GM12878 (cell line): Measurements from ENCODE around the gene TMEM63B. TPM values are rescaled to one million over a fixed set of nuclear protein-coding genes. Genes with fewer than 3 reads are reported as not detected.

Source experiments
- ATAC-seq: fragments of 200-7000 bp; cut with Tn5 transposase; 3 replicates; pipeline ENCODE4 v1.9.1; 2020; ENCODE audit warnings: mild to moderate bottlenecking, moderate library complexity
- BruUV-seq: library from RNA; stranded (reverse); fragments of 400-500 nt; replicated peaks from 2 replicates; lab custom pipeline; 2021; lab: Mats Ljungman, UMichigan
- CTCF ChIA-PET: fragments of 300-600 bp; sonication (Branson Sonifier 250); formaldehyde crosslinking; extraction: SDS; loops from one replicate; lab custom pipeline; 2021; ENCODE audit warnings: inconsistent platforms; lab: Yijun Ruan, JAX
- POLR2A ChIA-PET: fragments of 350-600 bp; formaldehyde crosslinking; extraction: SDS; loops from one replicate; lab custom pipeline; 2021; ENCODE audit warnings: inconsistent platforms; lab: Charles Lee
- RAD21 ChIA-PET: fragments of 300-600 bp; sonication (Branson Sonifier 250); formaldehyde crosslinking; loops from one replicate; lab custom pipeline; 2023; ENCODE audit warnings: antibody characterized with exemption; ENCODE audit not compliant: unreplicated experiment; lab: Charles Lee
- SMC1A ChIA-PET: fragments of 300-600 bp; sonication (Branson Sonifier 250); formaldehyde crosslinking; loops from one replicate; lab custom pipeline; 2023; ENCODE audit not compliant: unreplicated experiment, uncharacterized antibody; lab: Charles Lee
- DNase-seq: peaks from one replicate; pipeline ENCODE4 v3.0.0-alpha.2; 2011; ENCODE audit warnings: low read depth, low spot score
- FAIRE-seq: peaks from 3 replicates; lab custom pipeline; 2011; peaks lifted over from hg19 to GRCh38; lab: Jason Lieb, UNC
- H2AFZ ChIP-seq: 2 replicates; pipeline ENCODE4 v1.6.0; 2011; ENCODE audit warnings: low read depth, low read length, control low read depth; ENCODE audit not compliant: control insufficient read depth
- H3K27ac ChIP-seq: 2 replicates; pipeline ENCODE4 v1.5.1; 2011; ENCODE audit warnings: control low read depth; ENCODE audit not compliant: control insufficient read depth, insufficient read depth
- H3K27me3 ChIP-seq, 2 experiments: replicated peaks in 1 of 2; 2 replicates each; pipeline versions ENCODE4 v1.6.0 to v1.6.1; 2011; ENCODE audit warnings: low read length in 1 of 2; ENCODE audit not compliant: control insufficient read depth in 2 of 2, insufficient read depth in 2 of 2
- H3K36me3 ChIP-seq, 2 experiments: 2 replicates each; pipeline ENCODE4 v1.5.1; 2011; ENCODE audit warnings: low read length in 1 of 2; ENCODE audit not compliant: control insufficient read depth in 2 of 2, insufficient read depth in 2 of 2
- H3K4me1 ChIP-seq: 2 replicates; pipeline ENCODE4 v1.6.1; 2011; ENCODE audit warnings: mild to moderate bottlenecking, low read length, moderate library complexity, mixed read lengths; ENCODE audit not compliant: control insufficient read depth, insufficient read depth
- H3K4me2 ChIP-seq: 2 replicates; pipeline ENCODE4 v1.6.0; 2011; ENCODE audit warnings: control low read depth; ENCODE audit not compliant: control insufficient read depth, insufficient read depth
- H3K4me3 ChIP-seq: fragments of 200-600 bp; sonication (generic); 2 replicates; pipeline ENCODE4 v1.5.1; 2016
- H3K79me2 ChIP-seq: 2 replicates; pipeline ENCODE4 v1.6.0; 2011; ENCODE audit warnings: low read length; ENCODE audit not compliant: control insufficient read depth, insufficient read depth
- H3K9ac ChIP-seq: 2 replicates; pipeline ENCODE4 v1.8.0; 2011; ENCODE audit warnings: low read length, control low read depth, mixed read lengths; ENCODE audit not compliant: control insufficient read depth, insufficient read depth
- H3K9me3 ChIP-seq: replicated peaks from 3 replicates; pipeline ENCODE4 v1.5.1; 2011; ENCODE audit warnings: mild to moderate bottlenecking, low read length; ENCODE audit not compliant: control insufficient read depth, insufficient read depth
- H4K20me1 ChIP-seq: 2 replicates; pipeline ENCODE4 v1.6.0; 2011; ENCODE audit not compliant: control insufficient read depth, insufficient read depth
- ATF3 ChIP-seq: IDR thresholded peaks from 2 replicates; pipeline ENCODE4 v1.6.1; 2011; ENCODE audit warnings: low read depth, mild to moderate bottlenecking, low read length, moderate library complexity, borderline replicate concordance; ENCODE audit errors: extremely low read depth
- CTCF ChIP-seq, 3 experiments: IDR thresholded peaks in 2 of 3; conservative IDR thresholded peaks in 1 of 3; 2 replicates each; pipeline ENCODE4 v1.5.1; 2011; ENCODE audit warnings: low read depth in 3 of 3, low read length in 3 of 3, mild to moderate bottlenecking in 3 of 3, control low read depth in 2 of 3, moderate library complexity in 2 of 3, inconsistent platforms in 1 of 3, mixed read lengths in 1 of 3; ENCODE audit not compliant: control insufficient read depth in 2 of 3, insufficient read depth in 1 of 3; ENCODE audit errors: extremely low read depth in 1 of 3
- E4F1 ChIP-seq: fragments of 450-650 bp; IDR thresholded peaks from 2 replicates; pipeline ENCODE4 v1.6.1; 2018; ENCODE audit warnings: borderline replicate concordance, mild to moderate bottlenecking; ENCODE audit not compliant: partially characterized antibody
- ETV6 ChIP-seq, 2 experiments: fragments of 450-650 bp in 1 of 2; IDR thresholded peaks in 1 of 2; conservative IDR thresholded peaks in 1 of 2; 2 replicates each; pipeline ENCODE4 v1.6.1; 2014; ENCODE audit warnings: antibody characterized with exemption in 1 of 2, borderline replicate concordance in 1 of 2, low read depth in 1 of 2, mild to moderate bottlenecking in 1 of 2, moderate library complexity in 1 of 2
- HCFC1 ChIP-seq: fragments of 150-350 bp; IDR thresholded peaks from 2 replicates; pipeline ENCODE4 v1.6.1; 2014; ENCODE audit warnings: low read length
- IRF5 ChIP-seq: fragments of 450-650 bp; IDR thresholded peaks from 2 replicates; pipeline ENCODE4 v1.6.1; 2017; ENCODE audit warnings: borderline replicate concordance
- MAX ChIP-seq: IDR thresholded peaks from 2 replicates; pipeline ENCODE4 v1.6.1; 2012; ENCODE audit warnings: low read depth, low read length, improper control_type of control experiment
- NBN ChIP-seq: fragments of 450-650 bp; IDR thresholded peaks from 2 replicates; pipeline ENCODE4 v1.6.1; 2016
- NFIC ChIP-seq: IDR thresholded peaks from 2 replicates; pipeline ENCODE4 v1.6.1; 2012; ENCODE audit warnings: low read depth, mild to moderate bottlenecking, inconsistent platforms, low read length, moderate library complexity
- NFXL1 ChIP-seq: fragments of 450-650 bp; IDR thresholded peaks from 2 replicates; pipeline ENCODE4 v1.6.1; 2017; ENCODE audit warnings: antibody characterized with exemption, mild to moderate bottlenecking, borderline replicate concordance
- POLR2A ChIP-seq: IDR thresholded peaks from 2 replicates; pipeline ENCODE4 v1.6.1; 2011; ENCODE audit warnings: low read depth, mild to moderate bottlenecking, low read length
- POLR2AphosphoS5 ChIP-seq: IDR thresholded peaks from 2 replicates; pipeline ENCODE4 v1.6.1; 2011; ENCODE audit warnings: mild to moderate bottlenecking, low read length, inconsistent platforms
- SUZ12 ChIP-seq: fragments of 200-600 bp; sonication (generic); IDR thresholded peaks from one replicate; pipeline ENCODE4 v1.6.1; 2018; ENCODE audit warnings: antibody characterized with exemption, mild to moderate bottlenecking; ENCODE audit not compliant: unreplicated experiment
- YBX1 ChIP-seq: fragments of 450-650 bp; IDR thresholded peaks from 2 replicates; pipeline ENCODE4 v1.6.1; 2016; ENCODE audit warnings: antibody characterized with exemption
- ZNF622 ChIP-seq: fragments of 450-650 bp; IDR thresholded peaks from 2 replicates; pipeline ENCODE4 v1.6.1; 2017; ENCODE audit warnings: mild to moderate bottlenecking, inconsistent platforms
- WGBS: methylation state at CpG from one replicate; pipeline ENCODE4 v1.1.6; 2016; ENCODE audit warnings: low lambda C conversion rate; ENCODE audit not compliant: insufficient replicate concordance, insufficient coverage; ENCODE audit errors: missing lambda C conversion rate; 5-methylcytosine and 5-hydroxymethylcytosine counted together
- in situ Hi-C: fragments of 300-500 bp; cut with MboI; formaldehyde crosslinking; loops from 9 replicates; pipeline ENCODE4 v1.14.3; 2018; ENCODE audit warnings: mixed read lengths
- intact Hi-C: fragments of 100-400 bp; cut with micrococcal nuclease; formaldehyde crosslinking; loops from one replicate; pipeline ENCODE4 v1.14.2; 2022; ENCODE audit not compliant: unreplicated experiment
- polyA plus RNA-seq, 11 experiments: library from polyadenylated mRNA; depleted of rRNA in 4 of 11; unstranded in 6 of 11; stranded (reverse) in 5 of 11; fragments of >200 nt; fragmentation: Nextera tagmentation in 4 of 11; fragmentation: Illumina TruSeq in 1 of 11; extraction: Ambion mirVana in 4 of 11; extraction: Trizol in 1 of 11; gene quantifications; 1 replicate in 1 of 11; 2 replicates in 10 of 11; pipeline versions ENCODE4 v1.2.1 to v1.2.3, GENCODE V29; 2011 to 2016; ENCODE audit warnings: inconsistent platforms in 2 of 11, missing spikeins in 2 of 11, low read depth in 1 of 11
- total RNA-seq, 4 experiments: library from RNA; depleted of rRNA in 3 of 4; stranded (reverse); fragments of >200 nt in 3 of 4; fragmentation: Illumina TruSeq in 1 of 4; extraction: Trizol in 1 of 4; gene quantifications; 2 replicates each; pipeline versions ENCODE4 v1.2.1 to v1.2.3, GENCODE V29; 2013 to 2021

Gene TMEM63B
- total and polyA plus RNA-seq, 10 of the 15 experiments (the other 5 are each of a cell fraction or from before 2014, with no cell fraction given) = 0.09 to 15.0 (median 7.1) TPM; not detected in 1

GRCh38 chr6:44143731-44144130, 16.4 kb downstream of the TMEM63B start:
- no peak overlapping the region for H3K9ac ChIP-seq
- peaks cover 0 to 3% of the 10 kb centered on the region in 2 experiments; a peak in 3 of 4 replicates for H3K36me3 ChIP-seq
- no peak for TF ChIP-seq NBN
- no peak for TF ChIP-seq ATF3
- no peak for TF ChIP-seq MAX
- TF ChIP-seq POLR2A = no peak
- no peak for TF ChIP-seq ZNF622
- no peak for TF ChIP-seq SUZ12
- TF ChIP-seq CTCF (IDR thresholded peaks at IDR 0.05 in 2 of 3, conservative IDR thresholded peaks at IDR 0.05 in 1 of 3; ENCODE audit: control insufficient read depth in 2 of 3, extremely low read depth in 1 of 3, insufficient read depth in 1 of 3, low read depth in 3 of 3, low read length in 3 of 3) = no peak
- TF ChIP-seq NFIC = no peak
- TF ChIP-seq POLR2AphosphoS5 = no peak
- no peak for TF ChIP-seq YBX1
- TF ChIP-seq IRF5 = no peak
- TF ChIP-seq HCFC1 = no peak
- no peak for TF ChIP-seq ETV6 (conservative IDR thresholded peaks at IDR 0.05 in 1 of 2, IDR thresholded peaks at IDR 0.05 in 1 of 2; ENCODE audit: borderline replicate concordance in 1 of 2, low read depth in 1 of 2)
- no peak for TF ChIP-seq E4F1
- no peak for TF ChIP-seq NFXL1
- in situ Hi-C loops (no loop called here), intact Hi-C loops (no loop called here)
- H4K20me1 ChIP-seq = no peaks in the 10 kb centered on the region
- RAD21 ChIA-PET = no interaction called here
- WGBS = 33% methylated on average over 1 of the region's 1 CpG
- H3K9me3 ChIP-seq = no peaks in the 10 kb centered on the region
- CTCF ChIA-PET = interaction anchor here (1.0 to 9.3 kb wide), 2 partner anchors 9 to 46 kb away, joined by 4 to 85 read pairs; no protein-coding TSS in a partner anchor
- no peak overlapping the region for H3K4me2 ChIP-seq
- H3K4me3 ChIP-seq = no peak overlapping the region
- BruUV-seq = no TSS peak
- no peak overlapping the region for H3K27ac ChIP-seq
- SMC1A ChIA-PET = interaction anchor here (1.5 kb wide), 1 partner anchor 19 kb away, joined by 6 read pairs; no protein-coding TSS in a partner anchor
- ATAC-seq = no peak
- H2AFZ ChIP-seq = no peak overlapping the region
- FAIRE-seq = no peak
- POLR2A ChIA-PET = no interaction called here
- DNase-seq = no peak
- H3K4me1 ChIP-seq = no peaks in the 10 kb centered on the region
- no peaks in the 10 kb centered on the region for H3K79me2 ChIP-seq
- H3K27me3 ChIP-seq = no peaks in the 10 kb centered on the region
